Left colon (tissue), 2 donors: ENCODE measurements around the gene PARP8. TPM values are rescaled to one million over a fixed set of nuclear protein-coding genes. Genes with fewer than 3 reads are reported as not detected.
"Not testable (repeated sequence)": the region's sequence is repeated elsewhere in the genome, so short reads cannot be mapped to it uniquely, and the experiment has no call there.

ENCODE experiments used
- ATAC-seq: fragments of 200-7000 bp; cut with Tn5 transposase; one replicate; pipeline ENCODE4 v1.9.1; 2020; ENCODE audit warnings: mild to moderate bottlenecking, moderate library complexity
- DNase-seq, 2 donors: peaks; one replicate each; pipeline ENCODE4 v3.0.0-alpha.2; 2020
- intact Hi-C, 2 donors: fragments of 100-400 bp; cut with DNase I in 1 of 2; cut with micrococcal nuclease in 1 of 2; formaldehyde crosslinking; loops; one replicate each; pipeline versions ENCODE4 v1.11.2 to v1.14.0; 2022; cut with DNase I, micrococcal nuclease
- total RNA-seq, 2 donors: library from RNA; stranded (reverse); fragmentation: NEBNext Ultra II Directional; extraction: Animal tissue kit (Norgen Biotek cat#: 25700); gene quantifications; one replicate each; pipeline ENCODE4 v1.2.1, GENCODE V29; 2021
- donor health status: DM: no; HTN: no; CAD: no.
- donor health status: DM: yes; HTN: yes; CAD: no.

PARP8 gene
- total RNA-seq, 2 donors from 2014 or later = 7.1 to 13.6 TPM

- no peak for ATAC-seq
- no peak for DNase-seq
- intact Hi-C loops = no loop called here
Observed at GRCh38 chr5:50672663-50673062, 6.2 kb downstream of the PARP8 start.

GRCh38 chr5:50673444-50673843 is 7.0 kb downstream of the PARP8 start:
- ATAC-seq, DNase-seq, intact Hi-C loops: not testable (repeated sequence)

- intact Hi-C loops = no loop called here
- DNase-seq = no peak
- ATAC-seq = no peak
Observed at GRCh38 chr5:50675385-50675784, 8.9 kb downstream of the PARP8 start.

GRCh38 chr5:50679554-50679953 is 13.1 kb downstream of the PARP8 start:
- intact Hi-C loops, ATAC-seq, DNase-seq: not testable (repeated sequence)

- ATAC-seq (no peak), DNase-seq (no peak)
- intact Hi-C loops = no loop called here
Observed at GRCh38 chr5:50684721-50685120, 18.3 kb downstream of the PARP8 start.

DNA sequence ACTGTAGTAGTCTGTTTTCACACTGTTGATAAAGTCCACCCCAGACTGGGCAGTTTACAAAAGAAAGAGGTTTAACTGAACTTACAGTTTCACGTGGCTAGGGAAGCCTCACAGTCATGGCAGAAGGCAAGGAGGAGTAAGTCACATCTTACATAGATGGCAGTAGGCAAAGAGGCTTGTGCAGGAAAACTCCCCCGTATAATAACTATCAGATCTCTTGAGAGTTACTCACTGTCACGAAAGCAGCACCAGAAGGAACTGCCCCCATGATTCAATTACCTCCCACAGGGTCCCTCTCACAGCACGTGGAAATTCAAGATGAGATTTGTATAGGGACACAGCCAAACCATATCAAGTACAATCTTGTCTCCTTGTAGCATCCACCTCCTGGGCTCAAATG is 21.1 kb downstream of the PARP8 start:
- DNase-seq = no peak
- ATAC-seq = no peak
- intact Hi-C loops = no loop called here

- no peak for DNase-seq
- no peak for ATAC-seq
Observed at GRCh38 chr5:50691399-50692016, 25.1 kb downstream of the PARP8 start.

GRCh38 chr5:50694027-50694590 is 27.7 kb downstream of the PARP8 start:
- no peak for ATAC-seq
- no peak for DNase-seq
- intact Hi-C loops = no loop called here

More at GRCh38 chr5:50691399-50692016, 25.1 kb downstream of the PARP8 start:
- intact Hi-C loops = no loop called here

- not testable (repeated sequence) for DNase-seq
Observed at GRCh38 chr5:50694626-50695025, 28.2 kb downstream of the PARP8 start.

GRCh38 chr5:50697739-50698138 is 31.3 kb downstream of the PARP8 start:
- ATAC-seq (no peak), DNase-seq (no peak)
- intact Hi-C loops = no loop called here

More at GRCh38 chr5:50694626-50695025, 28.2 kb downstream of the PARP8 start:
- intact Hi-C loops, ATAC-seq: not testable (repeated sequence)

- intact Hi-C loops = no loop called here
- no peak for DNase-seq
- ATAC-seq = no peak
Observed at GRCh38 chr5:50699737-50700136, 33.3 kb downstream of the PARP8 start.

DNA sequence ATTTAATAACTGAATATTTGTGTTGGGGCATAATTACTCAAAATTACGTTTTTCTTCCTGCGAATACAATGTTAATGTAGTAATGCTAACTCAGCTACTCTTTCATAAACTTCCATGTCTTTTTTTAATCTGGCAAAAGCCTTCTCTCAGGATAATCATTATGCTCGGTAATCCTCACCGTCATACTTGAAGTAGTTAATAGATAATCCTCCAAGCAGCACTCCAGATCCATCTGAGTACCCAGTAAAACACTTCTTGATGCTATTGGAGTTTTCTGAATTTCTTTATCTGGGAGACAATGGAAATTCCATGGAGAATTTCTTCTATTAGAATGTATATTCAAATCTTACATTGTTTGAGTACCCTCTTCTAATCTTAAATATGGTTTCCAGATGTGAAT is 34.3 kb downstream of the PARP8 start:
- intact Hi-C loops = no loop called here
- DNase-seq (no peak), ATAC-seq (no peak)

- intact Hi-C loops = no loop called here
- ATAC-seq = no peak
- DNase-seq = no peak
Observed at GRCh38 chr5:50702615-50703366, 36.4 kb downstream of the PARP8 start.

GRCh38 chr5:50703367-50703666 is 36.9 kb downstream of the PARP8 start:
- intact Hi-C loops = no loop called here
- ATAC-seq = no peak

DNA sequence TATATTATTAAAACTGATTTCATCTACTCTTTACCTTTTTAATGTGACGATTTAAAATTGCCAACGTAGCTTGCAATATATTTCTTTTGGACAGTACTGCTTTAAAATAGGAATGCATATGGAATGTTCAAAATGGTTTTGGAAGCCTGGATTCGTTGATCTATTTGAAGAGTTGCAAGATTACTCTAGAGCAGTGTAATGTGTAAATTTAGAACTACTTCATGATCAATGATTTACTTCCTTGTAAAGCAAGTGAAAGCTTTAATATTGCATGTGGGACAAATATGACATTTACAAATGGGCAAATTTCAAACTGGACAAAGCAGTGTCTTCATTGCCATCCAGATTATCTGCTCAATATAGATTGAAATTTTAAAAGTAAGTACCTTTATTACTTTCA is 38.3 kb downstream of the PARP8 start:
- no peak for ATAC-seq
- DNase-seq = no peak
- intact Hi-C loops = no loop called here

More at GRCh38 chr5:50703367-50703666, 36.9 kb downstream of the PARP8 start:
- DNase-seq = no peak

DNA sequence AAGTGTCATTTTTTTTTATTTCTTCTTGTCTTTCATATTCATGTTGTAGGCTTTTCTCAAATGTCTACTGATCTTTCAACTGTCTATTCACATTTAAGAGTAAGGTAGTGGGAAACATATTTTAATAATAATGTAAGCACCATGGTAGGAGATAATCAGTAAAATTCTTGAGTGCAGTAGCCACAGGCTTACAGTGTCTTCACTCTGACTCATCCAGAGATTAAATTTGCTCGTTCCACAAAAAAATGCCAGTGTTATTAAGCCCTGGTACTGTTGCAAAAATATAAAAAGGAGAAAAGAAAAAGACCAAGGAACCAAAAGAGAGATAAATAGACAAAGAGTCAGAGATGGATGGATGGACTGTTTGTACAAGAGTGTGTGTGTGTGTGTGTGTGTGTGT is 43.0 kb downstream of the PARP8 start:
- intact Hi-C loops = no loop called here
- DNase-seq (no peak), ATAC-seq (no peak)

DNA sequence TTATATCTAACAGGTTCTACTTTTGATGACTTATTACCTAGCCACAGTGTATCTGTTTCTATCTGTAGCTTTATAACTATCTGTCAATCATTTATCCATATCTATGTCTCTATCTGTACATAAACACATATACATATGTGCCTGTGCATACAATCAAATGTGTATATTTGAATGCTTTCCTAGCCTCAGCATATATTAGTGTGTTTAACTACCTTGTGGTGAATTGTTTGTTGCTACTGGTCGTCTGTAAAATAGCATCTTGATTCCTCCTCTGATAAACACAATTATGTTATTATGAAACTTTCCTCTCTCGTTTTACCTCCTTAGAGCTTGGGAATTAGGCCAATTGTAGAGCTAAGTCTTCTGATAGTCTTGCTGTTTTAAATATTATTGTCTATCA is 44.4 kb downstream of the PARP8 start:
- intact Hi-C loops = no loop called here
- DNase-seq (no peak), ATAC-seq (no peak)

DNA sequence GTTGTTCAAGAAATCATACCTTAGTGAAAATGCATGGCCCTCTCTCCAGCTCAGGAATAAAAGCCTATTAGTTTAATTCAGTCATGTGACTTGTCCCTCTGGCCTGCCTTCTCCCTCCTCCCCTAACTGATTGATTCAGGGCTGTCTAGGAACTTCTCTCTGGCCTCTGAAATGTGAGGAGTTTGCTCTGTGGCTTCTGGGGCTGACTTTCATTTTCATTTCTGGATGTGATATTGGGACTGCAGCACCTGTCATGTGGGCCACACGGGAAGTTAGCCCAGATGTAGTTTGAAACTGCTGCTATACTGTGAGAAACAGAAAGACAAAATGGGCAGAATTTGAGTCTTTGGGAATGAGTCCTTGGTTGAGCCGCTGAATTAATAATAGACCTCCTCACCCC is 44.8 kb downstream of the PARP8 start:
- peak; percentile 51 for ATAC-seq
- DNase-seq = peak; percentile 15 to 30
- intact Hi-C loops = no loop called here

GRCh38 chr5:50712479-50712878 is 46.0 kb downstream of the PARP8 start:
- intact Hi-C loops = no loop called here
- ATAC-seq (no peak), DNase-seq (no peak)

DNA sequence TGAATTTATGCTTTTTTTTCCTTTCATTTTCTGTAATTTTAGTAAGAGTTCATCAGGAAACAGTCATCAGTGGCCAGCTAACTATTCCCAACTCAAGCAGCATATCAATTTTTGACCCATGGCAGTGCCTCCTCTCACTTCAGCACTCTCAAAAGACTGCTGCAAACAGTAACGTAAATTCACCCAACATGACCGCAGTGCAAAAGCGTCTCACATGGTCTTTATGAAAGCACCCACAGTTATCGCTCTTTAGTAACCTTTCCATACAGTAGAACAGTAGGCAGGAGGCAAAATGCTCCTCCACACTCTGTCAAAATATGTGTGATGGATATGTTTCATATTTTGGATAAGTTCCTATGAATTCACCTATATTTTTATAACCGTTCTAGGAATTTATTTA is 48.6 kb downstream of the PARP8 start:
- no peak for DNase-seq
- ATAC-seq = no peak
- intact Hi-C loops = no loop called here
